Anterior cingulate cortex (tissue), 58 donors: Measurements from ENCODE around the gene INSR.
A peak's percentile ranks its signal among the peaks of the same experiment; 100 is the strongest.
"Not testable (repeated sequence)": the region's sequence is repeated elsewhere in the genome, so short reads cannot be mapped to it uniquely, and the experiment has no call there.

ENCODE experiments used
- DNase-seq, 58 donors: peaks; one replicate each; lab custom pipeline; 2025; lab: John Stamatoyannopoulos, UW

The INSR gene

DNA sequence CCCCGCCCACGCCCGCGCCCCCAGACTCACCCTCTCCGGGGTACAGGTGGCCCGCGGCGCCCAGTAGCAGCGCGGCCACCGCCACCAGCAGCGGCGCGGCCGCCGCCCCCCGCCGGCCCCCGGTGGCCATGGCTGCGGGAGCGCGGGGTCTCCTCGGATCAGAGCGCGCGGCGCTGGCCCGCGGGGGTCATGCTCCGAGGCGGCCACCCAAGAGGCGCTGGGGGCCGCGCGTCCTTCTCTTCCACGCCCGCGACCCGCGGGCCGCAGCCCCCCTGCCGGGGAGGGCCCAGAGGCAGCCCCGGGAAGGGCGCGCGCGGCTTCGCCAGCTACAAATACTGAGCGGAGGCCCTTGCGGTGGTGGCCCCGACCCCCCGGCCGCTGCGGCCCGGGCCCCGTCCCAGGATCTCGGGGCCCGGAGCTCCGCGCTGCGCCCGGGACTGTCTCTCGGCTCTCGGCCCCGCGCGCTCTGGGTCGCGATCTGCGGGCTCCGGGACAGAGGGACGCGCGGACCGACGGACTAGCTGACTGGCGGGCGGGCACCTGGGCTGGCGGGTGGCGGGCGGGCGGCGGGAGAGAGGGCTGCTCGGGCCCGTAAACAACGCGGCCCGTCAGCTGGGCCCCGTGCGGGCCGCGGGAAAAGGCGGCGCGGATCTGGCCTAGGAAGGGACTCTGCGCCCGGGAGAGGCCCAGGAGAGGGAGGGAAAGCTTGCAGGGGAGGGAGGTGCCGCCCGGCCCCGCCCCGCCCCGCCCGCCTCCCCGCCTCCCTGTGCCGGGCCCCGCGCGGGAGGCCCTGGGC, at the start of gene INSR:
Gene INSR (minus strand): TSS at position 653 of the 796 bp plus-strand sequence. CDS start 523 bp downstream, at position 130.
- peak; percentile 19 to 91 (median 82) for DNase-seq

DNA sequence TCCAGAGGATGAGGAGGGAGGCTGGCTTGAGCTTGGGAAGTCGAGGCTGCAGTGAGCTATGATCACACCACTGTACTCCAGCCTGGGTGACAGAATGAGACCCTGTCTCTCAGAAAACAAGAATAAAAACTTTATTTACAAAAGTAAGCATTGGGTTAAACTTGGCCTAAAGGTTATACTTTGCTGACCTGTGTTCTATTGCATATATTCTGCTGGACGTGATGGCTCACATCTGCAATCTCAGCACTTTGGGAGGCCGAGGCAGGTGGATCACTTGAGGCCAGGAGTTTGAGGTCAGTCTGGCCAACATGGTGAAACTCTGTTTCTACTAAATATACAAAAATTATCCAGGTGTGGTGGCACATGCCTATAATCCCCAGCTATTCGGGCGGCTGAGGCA, 47.9 kb upstream of the INSR start:
- DNase-seq = no peak

DNA sequence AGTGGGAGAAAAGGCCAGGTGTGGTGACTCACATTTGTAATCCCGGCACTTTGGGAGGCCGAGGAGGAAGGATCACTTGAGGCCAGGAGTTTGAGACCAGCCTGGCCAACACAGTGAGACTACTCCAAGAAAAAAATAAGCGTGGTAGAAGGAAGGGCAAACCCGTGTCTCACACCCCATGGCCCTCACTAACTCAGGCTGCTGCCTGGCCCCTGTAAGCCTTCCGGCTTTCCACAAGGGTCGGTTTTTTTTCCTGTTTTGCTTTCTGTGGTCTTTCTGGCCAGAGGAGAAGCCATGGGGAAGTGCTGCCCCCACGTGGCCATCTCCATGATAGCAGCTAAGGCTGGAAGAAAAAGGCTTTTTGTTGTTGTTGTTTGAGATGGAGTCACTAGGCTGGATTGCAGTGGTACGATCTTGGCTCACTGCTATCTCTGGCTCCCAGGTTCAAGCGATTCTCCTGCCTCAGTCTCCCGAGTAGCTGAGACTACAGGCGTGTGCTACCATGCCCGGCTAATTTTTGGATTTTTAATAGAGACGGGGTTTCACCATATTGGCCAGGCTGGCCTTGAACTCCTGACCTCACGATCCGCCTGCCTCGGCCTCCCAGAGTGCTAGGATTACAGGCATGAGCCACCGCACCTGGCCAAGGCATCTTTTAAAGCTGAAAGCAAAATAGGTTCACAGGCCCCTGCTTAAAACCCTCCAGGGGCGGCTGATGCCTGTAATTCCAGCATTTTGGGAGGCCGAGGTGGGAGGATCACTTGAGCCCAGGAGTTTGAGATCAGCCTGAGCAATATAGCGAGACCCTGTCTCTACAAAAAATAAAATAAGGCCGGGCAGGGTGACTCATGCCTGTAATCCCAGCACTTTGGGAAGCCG, 47.0 kb upstream of the INSR start:
- peak in 56 of 58 donors; percentile 6 to 90 (median 60) for DNase-seq

DNA sequence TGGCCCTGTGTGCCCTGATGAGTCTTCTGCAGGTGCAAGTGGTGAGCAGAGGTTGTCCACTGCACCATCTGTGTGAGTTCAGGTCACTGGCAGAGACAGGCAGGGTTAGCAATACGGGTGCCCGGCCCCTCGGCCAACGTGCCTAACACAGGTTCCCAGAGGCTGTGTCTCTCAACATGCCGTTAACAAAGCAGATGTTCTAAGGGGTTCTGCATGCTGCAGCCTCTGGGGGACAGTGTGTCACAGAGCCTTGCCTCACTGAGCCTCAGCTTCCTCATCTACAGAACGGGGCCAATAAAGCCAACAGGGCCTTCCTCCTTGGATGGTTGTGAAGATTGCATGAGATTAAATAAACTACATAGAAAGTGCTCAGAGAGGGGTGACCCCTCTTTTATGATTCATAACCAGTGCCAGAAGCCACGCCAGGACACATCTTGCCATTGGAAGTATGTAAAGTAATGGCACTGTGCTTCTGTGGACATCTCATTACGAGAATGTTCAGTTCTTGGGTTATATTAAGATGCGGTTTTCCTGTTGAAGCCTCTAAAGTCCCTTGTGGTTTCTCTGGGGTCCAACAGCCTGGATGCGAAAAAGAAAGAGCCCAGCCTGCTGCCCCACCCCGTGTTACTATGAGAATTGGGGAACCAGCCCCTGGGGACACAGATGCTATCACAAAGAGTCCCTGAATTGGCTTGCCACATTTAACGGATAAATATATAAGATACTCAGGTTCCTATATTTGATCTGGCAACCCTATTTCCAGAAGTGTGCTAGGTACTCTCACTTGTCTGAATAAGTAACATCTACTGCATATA, 43.4 kb upstream of the INSR start:
- DNase-seq = peak in 8 of 58 donors; percentile 4 to 54 (median 16)

GRCh38 chr19:7336321-7336973, 42.2 kb upstream of the INSR start:
- DNase-seq = no peak

- no peak for DNase-seq
Observed at GRCh38 chr19:7333198-7334118, 39.2 kb upstream of the INSR start.

DNA sequence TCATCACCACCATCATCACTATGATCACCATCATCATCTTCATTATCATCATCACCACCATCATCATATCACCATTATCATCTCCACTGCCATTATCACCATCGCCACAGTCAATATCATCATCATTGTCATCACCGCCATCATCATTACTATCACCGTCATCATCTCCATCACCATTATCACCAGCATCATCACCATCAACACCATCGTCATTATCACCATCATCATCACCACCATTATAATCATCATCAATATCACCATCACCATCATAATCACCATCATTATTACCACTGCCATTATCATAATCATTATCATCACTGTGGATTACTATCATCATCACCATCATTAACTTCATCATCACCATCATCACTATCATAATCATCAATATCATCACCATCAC, 37.2 kb upstream of the INSR start:
- no peak for DNase-seq

GRCh38 chr19:7328647-7329046, 34.4 kb upstream of the INSR start:
- DNase-seq = no peak

GRCh38 chr19:7327802-7328201, 33.6 kb upstream of the INSR start:
- DNase-seq = no peak

GRCh38 chr19:7326105-7326877, 32.1 kb upstream of the INSR start:
- no peak for DNase-seq

GRCh38 chr19:7318176-7318575, 24.0 kb upstream of the INSR start:
- no peak for DNase-seq

DNA sequence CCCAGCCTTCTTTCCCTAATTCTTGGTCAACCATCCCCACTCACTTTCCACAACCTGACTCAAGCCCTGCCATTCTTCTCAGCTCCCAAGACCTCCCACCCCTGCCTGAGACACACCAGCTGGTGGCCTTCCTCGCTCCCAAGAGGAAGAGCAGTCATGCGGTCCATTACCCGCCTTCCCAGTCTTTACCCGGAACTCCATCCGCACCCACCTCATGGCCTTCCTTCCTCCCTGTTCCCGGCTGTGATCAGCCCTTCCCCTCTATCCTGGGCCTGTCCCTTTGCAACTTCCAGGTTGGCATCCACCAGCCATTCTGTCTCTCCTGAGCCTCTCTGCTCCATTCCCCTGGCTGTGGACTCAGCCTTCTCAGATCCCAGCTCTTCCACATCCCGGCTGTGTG, 18.6 kb upstream of the INSR start:
- no peak for DNase-seq

DNA sequence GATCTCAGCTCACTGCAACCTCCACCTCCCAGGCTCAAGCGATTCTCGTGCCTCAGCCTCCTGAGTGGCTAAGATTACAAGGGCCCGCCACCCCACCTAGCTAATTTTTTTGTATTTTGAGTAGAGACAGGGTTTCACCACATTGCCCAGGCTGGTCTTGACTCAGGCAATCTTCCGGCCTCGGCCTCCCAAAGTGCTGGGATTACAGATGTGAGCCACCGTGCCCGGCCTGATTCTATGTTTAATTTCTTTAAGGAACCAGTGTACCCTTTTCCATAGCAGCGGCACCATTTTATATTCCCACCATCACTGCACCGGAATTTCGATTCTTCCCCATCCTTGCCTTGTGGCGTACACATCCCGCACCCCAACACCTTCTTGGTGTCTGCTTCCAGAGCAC, 17.7 kb upstream of the INSR start:
- DNase-seq = no peak

GRCh38 chr19:7308327-7308726, 14.1 kb upstream of the INSR start:
- not testable (repeated sequence) for DNase-seq

DNA sequence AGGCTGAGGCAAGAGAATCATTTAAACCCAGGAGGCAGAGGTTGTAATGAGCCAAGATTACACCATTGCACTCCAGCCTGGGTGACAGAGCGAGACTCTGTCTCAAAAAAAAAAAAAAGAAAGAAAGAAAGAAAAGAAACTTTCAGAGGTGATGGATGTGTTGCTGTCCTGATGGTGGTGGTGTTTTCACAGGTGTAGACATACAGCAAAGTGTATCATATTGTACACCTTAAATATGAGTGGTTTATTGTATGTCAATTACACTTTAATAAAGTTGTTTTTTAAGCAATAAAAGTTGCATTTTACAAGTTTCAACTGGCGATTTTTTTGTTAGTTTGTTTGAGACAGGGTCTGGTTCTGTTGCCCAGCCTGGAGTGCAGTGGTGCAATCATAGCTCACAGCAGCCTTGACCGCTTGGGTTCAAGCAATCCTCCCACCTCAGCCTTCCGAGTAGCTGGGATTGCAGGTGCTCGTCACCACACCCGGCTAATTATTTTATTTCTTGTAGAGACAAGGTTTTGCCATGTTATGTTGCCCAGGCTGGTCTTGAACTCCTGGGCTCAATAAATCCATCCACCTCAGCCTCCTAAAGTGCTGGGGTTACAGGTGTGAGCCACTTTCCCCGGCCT, 13.5 kb upstream of the INSR start:
- DNase-seq = no peak

DNA sequence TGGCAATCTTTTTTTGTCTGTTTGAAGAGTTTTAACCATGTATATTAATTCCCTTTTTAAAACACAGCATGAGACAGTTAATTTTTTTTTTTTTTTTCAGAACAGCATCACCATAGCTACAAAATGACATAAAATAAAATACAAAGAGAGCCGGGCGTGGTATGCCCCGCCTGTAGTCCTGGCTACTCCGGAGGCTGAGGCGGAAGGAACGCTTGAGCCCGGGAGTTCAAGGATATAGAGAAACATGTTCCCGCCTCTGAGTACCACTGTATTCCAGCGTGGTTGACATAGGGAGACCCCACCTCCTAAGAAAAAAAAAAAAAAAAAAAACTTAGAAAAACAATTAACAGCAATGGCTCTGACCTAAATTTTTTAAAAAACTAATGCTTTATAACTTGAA, 10.0 kb upstream of the INSR start:
- no peak for DNase-seq

DNA sequence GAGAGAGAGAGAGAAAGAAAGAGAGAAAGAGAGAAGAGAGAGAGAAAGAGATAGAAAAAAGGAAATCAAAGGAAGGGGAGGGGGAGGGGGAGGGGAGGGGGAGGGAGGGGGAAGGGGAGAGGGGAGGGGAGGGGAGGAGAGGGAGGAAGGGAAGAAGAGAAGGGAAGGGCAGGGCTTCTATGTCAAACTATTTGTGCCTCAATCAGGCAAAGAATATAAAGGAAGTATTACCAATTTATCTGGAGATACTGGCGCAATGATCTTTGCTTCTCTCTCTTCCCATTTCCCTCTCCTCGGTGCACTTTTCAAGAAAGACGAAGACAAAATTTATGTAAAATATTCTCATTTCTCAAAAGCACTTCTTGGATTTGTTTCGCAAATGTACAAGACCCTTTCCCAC, 9.3 kb upstream of the INSR start:
- DNase-seq = no peak

DNA sequence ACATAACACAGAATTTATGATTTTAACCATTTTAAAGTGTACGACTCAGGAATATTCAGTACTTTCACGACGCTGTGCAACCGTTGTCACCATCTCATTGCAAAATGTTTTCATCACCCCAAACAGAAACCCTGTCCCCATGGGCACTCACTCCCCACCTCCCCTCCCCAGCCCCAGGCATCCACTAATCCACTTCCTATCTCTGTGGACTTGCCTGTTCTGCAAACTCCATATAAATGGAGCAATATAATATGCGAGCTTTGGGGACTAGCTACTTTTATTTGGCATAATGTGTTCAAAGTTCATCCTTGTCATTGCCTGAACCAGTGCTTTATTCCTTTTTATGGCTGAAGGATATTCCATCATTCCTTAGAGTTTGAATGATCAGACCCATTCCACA, 7.3 kb upstream of the INSR start:
- no peak for DNase-seq
